Measurements from ENCODE around the gene TBC1D17.

TBC1D17 gene

GRCh38 chr19:49849433-49850220, 27.9 kb upstream of the TBC1D17 start:
- no peak for DNase-seq

GRCh38 chr19:49850221-49850486, 27.3 kb upstream of the TBC1D17 start:
- no peak for DNase-seq

- DNase-seq = peak; percentile 86 to 95
Observed at GRCh38 chr19:49850487-49851342, 26.8 kb upstream of the TBC1D17 start, which contains the start of gene PTOV1. Gene PTOV1 (plus strand): TSS chr19:49851159.

GRCh38 chr19:49851456-49852259, 25.8 kb upstream of the TBC1D17 start:
- DNase-seq = peak in 1 of 2 experiments; percentile 64

GRCh38 chr19:49852631-49853126, 24.8 kb upstream of the TBC1D17 start:
- DNase-seq = no peak

- no peak for DNase-seq
Observed at GRCh38 chr19:49853852-49854377, 23.6 kb upstream of the TBC1D17 start.

- DNase-seq = no peak
Observed at GRCh38 chr19:49854378-49855263, 22.9 kb upstream of the TBC1D17 start.

- no peak for DNase-seq
Observed at GRCh38 chr19:49855277-49855675, 22.2 kb upstream of the TBC1D17 start.

- DNase-seq = no peak
Observed at GRCh38 chr19:49855676-49856573, 21.6 kb upstream of the TBC1D17 start.

- DNase-seq = no peak
Observed at GRCh38 chr19:49856574-49857021, 20.9 kb upstream of the TBC1D17 start.

GRCh38 chr19:49857061-49857837, 20.3 kb upstream of the TBC1D17 start:
- peak in 1 of 2 experiments; percentile 26 for DNase-seq

GRCh38 chr19:49857838-49858087, 19.7 kb upstream of the TBC1D17 start:
- no peak for DNase-seq

- peak in 1 of 2 experiments; percentile 26 for DNase-seq
Observed at GRCh38 chr19:49858088-49858985, 19.2 kb upstream of the TBC1D17 start.

- DNase-seq = no peak
Observed at GRCh38 chr19:49859682-49860335, 17.7 kb upstream of the TBC1D17 start.

- DNase-seq = no peak
Observed at GRCh38 chr19:49860336-49861102, 17.0 kb upstream of the TBC1D17 start.

GRCh38 chr19:49861107-49861506, 16.4 kb upstream of the TBC1D17 start:
- peak; percentile 40 to 72 for DNase-seq

- DNase-seq = peak in 1 of 2 experiments; percentile 79
Observed at GRCh38 chr19:49861541-49862378, 15.7 kb upstream of the TBC1D17 start.
